ENCODE measurements around the gene TPO. TPM values are rescaled to one million over a fixed set of nuclear protein-coding genes. Genes with fewer than 3 reads are reported as not detected.

TPO gene
- total RNA-seq, 3 donors from 2014 or later = 5.1 to 21.0 (median 15.1) TPM

DNA sequence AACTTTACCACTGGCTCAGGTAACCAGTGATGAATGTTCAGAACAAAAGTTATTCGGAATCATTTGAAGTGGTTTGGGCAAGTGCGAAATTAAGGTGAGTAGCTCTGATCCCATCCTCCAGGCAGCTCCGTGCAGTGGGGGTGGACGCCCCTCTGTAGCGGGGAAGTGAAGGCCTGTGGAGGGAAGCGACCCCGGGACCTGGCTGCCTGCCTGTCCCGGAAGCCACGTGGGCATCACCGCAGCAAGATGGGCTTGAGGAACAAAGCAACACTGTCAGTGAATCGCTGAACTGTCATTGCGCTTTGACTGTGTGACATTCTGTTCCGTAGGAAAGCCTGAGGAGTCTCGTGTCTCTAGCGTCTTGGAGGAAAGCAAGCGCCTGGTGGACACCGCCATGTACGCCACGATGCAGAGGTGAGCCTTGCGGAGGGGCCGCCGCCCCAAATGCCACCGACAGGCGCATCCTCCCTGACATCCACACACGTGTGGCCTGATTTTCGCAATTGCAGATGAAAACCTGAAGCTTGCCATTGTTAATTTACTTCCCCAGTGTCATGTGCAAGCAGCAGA is 9.5 kb downstream of the TPO start:
- Histone ChIP-seq H3K4me3 (no peak overlapping the region), H3K27ac (no peak overlapping the region), H3K27me3 (peaks cover 0 to 3% of the 10 kb centered on the region in 2 donors), H3K4me1 (no peaks in the 10 kb centered on the region), H3K9me3 (no peaks in the 10 kb centered on the region), H3K36me3 (no peaks in the 10 kb centered on the region)
- intact Hi-C loops (cut with DNase I; ENCODE audit: low total_unique reads) = no loop called here
- DNase-seq (ENCODE audit: low spot score in 2 of 2) = no peak
- TF ChIP-seq POLR2A (IDR thresholded peaks at IDR 0.05) (no peak), POLR2AphosphoS5 (IDR thresholded peaks at IDR 0.05) (no peak)
- TF ChIP-seq, protein P1, sequence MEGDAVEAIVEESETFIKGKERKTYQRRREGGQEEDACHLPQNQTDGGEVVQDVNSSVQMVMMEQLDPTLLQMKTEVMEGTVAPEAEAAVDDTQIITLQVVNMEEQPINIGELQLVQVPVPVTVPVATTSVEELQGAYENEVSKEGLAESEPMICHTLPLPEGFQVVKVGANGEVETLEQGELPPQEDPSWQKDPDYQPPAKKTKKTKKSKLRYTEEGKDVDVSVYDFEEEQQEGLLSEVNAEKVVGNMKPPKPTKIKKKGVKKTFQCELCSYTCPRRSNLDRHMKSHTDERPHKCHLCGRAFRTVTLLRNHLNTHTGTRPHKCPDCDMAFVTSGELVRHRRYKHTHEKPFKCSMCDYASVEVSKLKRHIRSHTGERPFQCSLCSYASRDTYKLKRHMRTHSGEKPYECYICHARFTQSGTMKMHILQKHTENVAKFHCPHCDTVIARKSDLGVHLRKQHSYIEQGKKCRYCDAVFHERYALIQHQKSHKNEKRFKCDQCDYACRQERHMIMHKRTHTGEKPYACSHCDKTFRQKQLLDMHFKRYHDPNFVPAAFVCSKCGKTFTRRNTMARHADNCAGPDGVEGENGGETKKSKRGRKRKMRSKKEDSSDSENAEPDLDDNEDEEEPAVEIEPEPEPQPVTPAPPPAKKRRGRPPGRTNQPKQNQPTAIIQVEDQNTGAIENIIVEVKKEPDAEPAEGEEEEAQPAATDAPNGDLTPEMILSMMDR (IDR thresholded peaks at IDR 0.05) = no peak

DNA sequence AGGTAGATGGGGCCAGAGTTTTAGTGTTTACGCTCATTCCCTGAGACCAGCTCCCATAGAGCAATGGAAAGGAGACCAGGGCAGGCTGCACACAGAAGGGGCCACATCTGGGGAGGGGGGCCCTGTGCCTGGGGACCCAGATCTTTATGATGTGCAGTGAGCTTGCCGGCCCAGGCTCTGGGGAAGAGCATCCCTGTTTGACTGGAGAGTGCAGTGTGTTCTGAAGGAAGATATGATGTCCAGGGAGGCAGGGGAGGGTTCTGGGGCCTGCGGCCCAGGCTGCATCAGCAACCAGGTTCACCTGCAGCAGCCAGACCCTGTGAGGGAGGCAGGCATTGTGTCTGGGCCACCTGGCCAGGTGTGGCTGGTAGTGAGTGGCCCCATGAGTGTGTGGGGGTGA is 13.8 kb downstream of the TPO start:
- no peak overlapping the region for H3K27ac ChIP-seq
- no peaks in the 10 kb centered on the region for H3K4me1 ChIP-seq
- no peaks in the 10 kb centered on the region for H3K9me3 ChIP-seq
- H3K27me3 ChIP-seq = no peaks in the 10 kb centered on the region
- TF ChIP-seq POLR2A (IDR thresholded peaks at IDR 0.05) (no peak), POLR2AphosphoS5 (IDR thresholded peaks at IDR 0.05) (no peak)
- TF ChIP-seq, protein P1 (IDR thresholded peaks at IDR 0.05) = no peak
- no peaks in the 10 kb centered on the region for H3K36me3 ChIP-seq
- no peak for DNase-seq (ENCODE audit: low spot score in 2 of 2)
- intact Hi-C loops (cut with DNase I; ENCODE audit: low total_unique reads) = no loop called here
- H3K4me3 ChIP-seq = no peak overlapping the region

DNA sequence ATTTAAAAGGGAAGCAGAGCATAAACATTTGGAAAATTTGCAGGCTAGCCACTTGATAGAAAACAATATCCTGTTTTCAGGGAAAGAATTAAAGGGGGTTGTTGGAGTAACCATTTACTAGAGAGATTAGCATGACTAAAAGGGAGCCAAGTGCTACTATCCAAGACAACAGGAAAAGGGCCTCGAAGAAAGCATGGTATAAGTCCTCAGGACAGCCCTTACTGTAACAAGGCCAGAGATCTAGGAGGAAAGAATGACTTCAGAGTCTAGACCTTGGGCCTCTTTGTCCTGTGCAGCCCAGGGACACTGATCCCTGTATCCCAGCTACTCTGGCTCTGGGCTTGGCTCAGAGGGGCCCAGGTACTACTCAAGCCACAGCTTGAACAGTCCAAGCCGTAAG is 16.6 kb downstream of the TPO start:
- intact Hi-C loops (cut with DNase I; ENCODE audit: low total_unique reads) = no loop called here
- TF ChIP-seq POLR2A (IDR thresholded peaks at IDR 0.05) (no peak), POLR2AphosphoS5 (IDR thresholded peaks at IDR 0.05) (no peak)
- TF ChIP-seq, protein P1 (IDR thresholded peaks at IDR 0.05) = no peak
- no peaks in the 10 kb centered on the region for H3K4me1 ChIP-seq
- no peaks in the 10 kb centered on the region for H3K27me3 ChIP-seq
- H3K9me3 ChIP-seq = no peaks in the 10 kb centered on the region
- H3K4me3 ChIP-seq = no peak overlapping the region
- H3K27ac ChIP-seq = no peak overlapping the region
- H3K36me3 ChIP-seq = no peaks in the 10 kb centered on the region
- no peak for DNase-seq (ENCODE audit: low spot score in 2 of 2)

DNA sequence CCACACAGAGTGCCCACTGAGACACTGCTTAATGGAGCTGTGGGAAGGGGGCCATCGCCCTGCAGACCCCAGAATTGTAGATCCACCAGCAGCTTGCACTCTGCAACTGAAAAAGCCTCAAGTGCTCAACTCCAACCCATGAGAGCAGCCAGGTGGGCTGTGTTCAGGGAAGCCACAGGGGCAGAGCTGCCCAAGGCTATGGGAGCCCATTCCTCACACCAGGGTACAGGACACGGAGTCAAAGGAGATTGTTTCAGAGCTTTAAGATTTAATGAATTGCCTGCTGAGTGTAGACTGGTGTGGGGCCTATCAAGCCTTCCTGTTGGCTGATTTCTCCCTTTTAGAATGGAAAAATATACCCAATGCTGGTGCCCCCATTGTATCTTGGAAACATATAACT is 17.2 kb downstream of the TPO start:
- no peak overlapping the region for H3K27ac ChIP-seq
- no peak for DNase-seq (ENCODE audit: low spot score in 2 of 2)
- H3K27me3 ChIP-seq = no peaks in the 10 kb centered on the region
- intact Hi-C loops (cut with DNase I; ENCODE audit: low total_unique reads) = no loop called here
- no peaks in the 10 kb centered on the region for H3K4me1 ChIP-seq
- no peak overlapping the region for H3K4me3 ChIP-seq
- TF ChIP-seq, protein P1 (IDR thresholded peaks at IDR 0.05) = no peak
- TF ChIP-seq POLR2AphosphoS5 (IDR thresholded peaks at IDR 0.05) = no peak
- TF ChIP-seq POLR2A (IDR thresholded peaks at IDR 0.05) = no peak
- H3K9me3 ChIP-seq = no peaks in the 10 kb centered on the region
- no peaks in the 10 kb centered on the region for H3K36me3 ChIP-seq

GRCh38 chr2:1431886-1432400 is 18.7 kb downstream of the TPO start:
- Histone ChIP-seq H3K27me3 (no peaks in the 10 kb centered on the region), H3K36me3 (no peaks in the 10 kb centered on the region), H3K4me3 (no peak overlapping the region), H3K27ac (no peak overlapping the region), H3K9me3 (no peaks in the 10 kb centered on the region), H3K4me1 (no peaks in the 10 kb centered on the region)
- no peak for DNase-seq (ENCODE audit: low spot score in 2 of 2)
- TF ChIP-seq, protein P1 (IDR thresholded peaks at IDR 0.05) = no peak
- no peak for TF ChIP-seq POLR2A (IDR thresholded peaks at IDR 0.05)
- no peak for TF ChIP-seq POLR2AphosphoS5 (IDR thresholded peaks at IDR 0.05)
- intact Hi-C loops (cut with DNase I; ENCODE audit: low total_unique reads) = no loop called here
